ENCODE data around the gene KRT79.

The KRT79 gene

GRCh38 chr12:52797529-52797894, 36.6 kb downstream of the KRT79 start:
- TF ChIP-seq POLR2AphosphoS5 (IDR thresholded peaks at IDR 0.05; ENCODE audit: low read depth, low read length) (no peak), FOXP2 (optimal IDR thresholded peaks at IDR 0.05; ENCODE audit: borderline replicate concordance, extremely low read depth, extremely low read length, insufficient read depth) (no peak), TAF1 (IDR thresholded peaks at IDR 0.05; ENCODE audit: borderline replicate concordance, insufficient read depth, low read length) (no peak), SIN3A (IDR thresholded peaks at IDR 0.05; ENCODE audit: borderline replicate concordance, insufficient read depth, low read length) (no peak), REST (IDR thresholded peaks at IDR 0.05; ENCODE audit: insufficient read depth in 1 of 2, low read depth in 2 of 2, low read length in 2 of 2) (no peak)

DNA sequence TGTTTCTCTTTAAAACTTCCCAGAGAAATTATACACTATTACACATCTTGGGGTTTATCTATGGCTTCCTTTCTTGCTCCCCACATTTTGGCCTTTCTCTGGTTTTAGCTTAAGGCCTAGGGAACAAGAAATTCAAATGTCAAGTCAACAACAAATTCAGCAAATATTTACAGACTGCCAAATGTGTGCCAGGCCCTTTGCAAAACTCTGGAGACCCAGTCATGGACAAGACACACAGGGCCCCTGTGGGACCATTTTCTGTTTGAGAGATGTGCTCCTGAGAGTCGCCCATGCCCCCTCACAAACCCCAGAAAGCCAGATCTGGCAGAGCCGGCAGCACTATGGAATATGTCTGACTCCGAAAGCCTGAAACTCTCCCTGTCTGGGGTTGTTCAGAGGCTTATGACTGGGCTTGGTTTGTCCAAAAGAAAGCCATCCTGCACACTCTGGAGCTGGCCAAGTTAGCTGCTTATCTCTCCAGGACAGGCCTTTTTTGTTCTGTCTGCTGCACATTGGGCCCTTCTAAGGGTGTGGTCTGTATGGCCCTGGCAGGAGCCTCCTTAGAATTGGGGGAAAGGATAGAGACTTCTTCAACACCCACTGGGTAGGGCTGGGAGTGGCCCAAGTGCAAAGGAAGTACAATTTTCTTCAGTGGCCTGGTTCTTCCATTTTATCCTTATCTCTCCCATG, 37.1 kb downstream of the KRT79 start:
- no peak for TF ChIP-seq POLR2AphosphoS5 (IDR thresholded peaks at IDR 0.05; ENCODE audit: low read depth, low read length)
- no peak for TF ChIP-seq SIN3A (IDR thresholded peaks at IDR 0.05; ENCODE audit: borderline replicate concordance, insufficient read depth, low read length)
- TF ChIP-seq REST (IDR thresholded peaks at IDR 0.05; ENCODE audit: insufficient read depth in 1 of 2, low read depth in 2 of 2, low read length in 2 of 2), result no peak
- no peak for TF ChIP-seq TAF1 (IDR thresholded peaks at IDR 0.05; ENCODE audit: borderline replicate concordance, insufficient read depth, low read length)
- no peak for TF ChIP-seq FOXP2 (optimal IDR thresholded peaks at IDR 0.05; ENCODE audit: borderline replicate concordance, extremely low read depth, extremely low read length, insufficient read depth)

DNA sequence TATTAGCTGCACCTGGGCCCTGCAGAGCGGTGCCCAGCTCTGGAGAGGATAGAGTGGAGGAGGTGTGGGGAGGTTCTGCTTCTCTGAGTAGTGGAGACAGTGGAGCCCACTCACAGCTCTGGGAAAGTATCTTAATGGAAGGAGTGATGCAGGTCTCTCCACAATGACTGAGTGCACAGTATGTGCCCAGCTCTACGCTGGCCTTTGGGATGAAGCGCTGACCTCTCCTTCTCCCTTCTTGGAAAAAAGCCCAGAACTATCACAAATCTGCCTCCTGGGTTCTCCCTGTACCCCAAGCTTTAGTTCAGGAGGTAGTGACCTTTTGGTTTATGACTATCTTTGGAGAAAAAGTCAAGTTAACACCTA, 37.7 kb downstream of the KRT79 start:
- no peak for TF ChIP-seq SIN3A (IDR thresholded peaks at IDR 0.05; ENCODE audit: borderline replicate concordance, insufficient read depth, low read length)
- no peak for TF ChIP-seq TAF1 (IDR thresholded peaks at IDR 0.05; ENCODE audit: borderline replicate concordance, insufficient read depth, low read length)
- TF ChIP-seq FOXP2 (optimal IDR thresholded peaks at IDR 0.05; ENCODE audit: borderline replicate concordance, extremely low read depth, extremely low read length, insufficient read depth), result no peak
- TF ChIP-seq POLR2AphosphoS5 (IDR thresholded peaks at IDR 0.05; ENCODE audit: low read depth, low read length), result no peak
- no peak for TF ChIP-seq REST (IDR thresholded peaks at IDR 0.05; ENCODE audit: insufficient read depth in 1 of 2, low read depth in 2 of 2, low read length in 2 of 2)

DNA sequence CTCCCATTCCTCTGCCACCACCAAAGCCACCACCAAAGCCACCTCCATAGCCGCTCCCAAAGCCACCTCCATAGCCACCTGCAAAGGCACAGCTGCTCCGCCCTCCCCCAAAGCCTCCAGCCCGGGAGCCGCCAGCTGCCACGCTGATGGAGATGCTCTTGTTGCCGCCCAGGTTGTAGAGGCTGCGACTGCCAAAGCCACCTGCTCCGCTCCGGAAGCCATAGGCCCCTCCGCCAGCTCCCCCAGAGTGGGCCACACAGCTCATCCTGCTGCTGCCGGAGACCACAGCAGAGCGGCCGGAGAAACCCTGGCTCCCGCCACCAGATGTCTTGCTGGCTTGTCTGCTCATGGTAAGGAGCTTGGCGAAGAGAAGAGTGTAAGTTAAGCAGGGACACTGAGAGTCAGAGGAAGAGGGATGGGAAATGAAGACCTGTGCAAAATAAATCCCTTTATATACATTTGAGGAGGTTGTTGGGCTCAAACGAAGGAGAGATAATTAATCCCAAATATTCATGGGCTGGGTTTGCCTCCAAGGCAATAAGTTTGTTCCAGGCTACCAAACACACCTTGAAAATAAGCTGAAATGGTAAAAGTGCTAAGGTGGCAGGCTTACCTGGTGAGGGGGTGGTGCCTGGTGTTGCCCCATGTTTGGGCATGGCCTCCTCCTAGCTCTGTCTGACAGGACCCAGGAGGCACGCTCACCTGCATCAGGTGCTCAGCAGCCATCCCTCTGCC, 38.2 kb downstream of the KRT79 start, which contains the start of gene KRT3:
Gene KRT3, minus strand, starts transcription at position 424 of the 735 bp plus-strand sequence. Its CDS starts 75 bp downstream, at position 349.
- no peak for TF ChIP-seq SIN3A (IDR thresholded peaks at IDR 0.05; ENCODE audit: borderline replicate concordance, insufficient read depth, low read length)
- TF ChIP-seq REST (IDR thresholded peaks at IDR 0.05; ENCODE audit: insufficient read depth in 1 of 2, low read depth in 2 of 2, low read length in 2 of 2), result no peak
- no peak for TF ChIP-seq FOXP2 (optimal IDR thresholded peaks at IDR 0.05; ENCODE audit: borderline replicate concordance, extremely low read depth, extremely low read length, insufficient read depth)
- no peak for TF ChIP-seq POLR2AphosphoS5 (IDR thresholded peaks at IDR 0.05; ENCODE audit: low read depth, low read length)
- no peak for TF ChIP-seq TAF1 (IDR thresholded peaks at IDR 0.05; ENCODE audit: borderline replicate concordance, insufficient read depth, low read length)

Measured in PFSK-1 (cell line).